Mammary epithelial cell (primary cell): ENCODE data around the gene ZNF695.

Experiments
- EZH2 ChIP-seq: IDR thresholded peaks from 2 replicates; pipeline ENCODE4 v1.6.1; 2012; ENCODE audit warnings: low read length, inconsistent platforms, borderline replicate concordance
- TF ChIP-seq, protein P1 (sequence below), 2 donors: IDR thresholded peaks in 1 of 2; conservative IDR thresholded peaks in 1 of 2; 2 replicates each; pipeline ENCODE4 v1.5.1; 2011 to 2012; ENCODE audit warnings: inconsistent platforms in 2 of 2, low read length in 2 of 2, mild to moderate bottlenecking in 2 of 2, control low read depth in 1 of 2, low read depth in 1 of 2; ENCODE audit not compliant: insufficient read depth in 1 of 2; ENCODE audit errors: extremely low read depth in 1 of 2

DNA sequence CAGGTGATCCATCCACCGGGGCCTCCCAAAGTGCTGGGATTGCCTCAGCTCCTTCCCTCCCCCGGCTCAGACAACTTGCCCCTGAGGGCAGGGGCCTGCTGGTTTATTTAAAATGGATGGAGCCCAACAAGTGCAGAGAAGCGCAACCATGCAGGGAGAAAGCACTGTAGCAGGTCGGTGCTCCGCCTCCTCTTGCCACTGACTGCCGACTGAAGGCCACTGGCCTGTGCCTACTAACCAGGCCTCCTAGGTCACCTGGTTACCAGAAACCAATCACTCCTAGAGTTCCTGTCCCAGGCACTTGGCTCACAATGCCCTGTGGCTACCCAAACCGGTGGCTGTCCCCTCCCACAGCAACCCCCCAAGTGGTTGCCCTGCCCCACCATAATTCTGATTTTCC, 35.9 kb downstream of the ZNF695 start:
- no peak for TF ChIP-seq EZH2
- TF ChIP-seq, protein P1, sequence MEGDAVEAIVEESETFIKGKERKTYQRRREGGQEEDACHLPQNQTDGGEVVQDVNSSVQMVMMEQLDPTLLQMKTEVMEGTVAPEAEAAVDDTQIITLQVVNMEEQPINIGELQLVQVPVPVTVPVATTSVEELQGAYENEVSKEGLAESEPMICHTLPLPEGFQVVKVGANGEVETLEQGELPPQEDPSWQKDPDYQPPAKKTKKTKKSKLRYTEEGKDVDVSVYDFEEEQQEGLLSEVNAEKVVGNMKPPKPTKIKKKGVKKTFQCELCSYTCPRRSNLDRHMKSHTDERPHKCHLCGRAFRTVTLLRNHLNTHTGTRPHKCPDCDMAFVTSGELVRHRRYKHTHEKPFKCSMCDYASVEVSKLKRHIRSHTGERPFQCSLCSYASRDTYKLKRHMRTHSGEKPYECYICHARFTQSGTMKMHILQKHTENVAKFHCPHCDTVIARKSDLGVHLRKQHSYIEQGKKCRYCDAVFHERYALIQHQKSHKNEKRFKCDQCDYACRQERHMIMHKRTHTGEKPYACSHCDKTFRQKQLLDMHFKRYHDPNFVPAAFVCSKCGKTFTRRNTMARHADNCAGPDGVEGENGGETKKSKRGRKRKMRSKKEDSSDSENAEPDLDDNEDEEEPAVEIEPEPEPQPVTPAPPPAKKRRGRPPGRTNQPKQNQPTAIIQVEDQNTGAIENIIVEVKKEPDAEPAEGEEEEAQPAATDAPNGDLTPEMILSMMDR (conservative IDR thresholded peaks at IDR 0.05 in 1 of 2, IDR thresholded peaks at IDR 0.05 in 1 of 2; ENCODE audit: extremely low read depth in 1 of 2, insufficient read depth in 1 of 2, low read depth in 1 of 2, low read length in 2 of 2): no peak
